ENCODE measurements around the gene DOCK4.

Gene DOCK4

GRCh38 chr7:111711426-111712065 is 494.7 kb downstream of the DOCK4 start:
- POLR2A ChIA-PET: no interaction called here
- CTCF ChIA-PET: interaction anchor here (1.1 to 1.3 kb wide), 3 partner anchors 8 to 45 kb away, joined by 3 to 4 read pairs (median 3); no protein-coding TSS in a partner anchor
- DNase-seq (ENCODE audit: extremely low spot score): no peak
- TF ChIP-seq, protein P1, sequence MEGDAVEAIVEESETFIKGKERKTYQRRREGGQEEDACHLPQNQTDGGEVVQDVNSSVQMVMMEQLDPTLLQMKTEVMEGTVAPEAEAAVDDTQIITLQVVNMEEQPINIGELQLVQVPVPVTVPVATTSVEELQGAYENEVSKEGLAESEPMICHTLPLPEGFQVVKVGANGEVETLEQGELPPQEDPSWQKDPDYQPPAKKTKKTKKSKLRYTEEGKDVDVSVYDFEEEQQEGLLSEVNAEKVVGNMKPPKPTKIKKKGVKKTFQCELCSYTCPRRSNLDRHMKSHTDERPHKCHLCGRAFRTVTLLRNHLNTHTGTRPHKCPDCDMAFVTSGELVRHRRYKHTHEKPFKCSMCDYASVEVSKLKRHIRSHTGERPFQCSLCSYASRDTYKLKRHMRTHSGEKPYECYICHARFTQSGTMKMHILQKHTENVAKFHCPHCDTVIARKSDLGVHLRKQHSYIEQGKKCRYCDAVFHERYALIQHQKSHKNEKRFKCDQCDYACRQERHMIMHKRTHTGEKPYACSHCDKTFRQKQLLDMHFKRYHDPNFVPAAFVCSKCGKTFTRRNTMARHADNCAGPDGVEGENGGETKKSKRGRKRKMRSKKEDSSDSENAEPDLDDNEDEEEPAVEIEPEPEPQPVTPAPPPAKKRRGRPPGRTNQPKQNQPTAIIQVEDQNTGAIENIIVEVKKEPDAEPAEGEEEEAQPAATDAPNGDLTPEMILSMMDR (IDR thresholded peaks at IDR 0.05; ENCODE audit: control extremely low read depth, extremely low read depth, low read depth, missing control alignments): no peak

DNA sequence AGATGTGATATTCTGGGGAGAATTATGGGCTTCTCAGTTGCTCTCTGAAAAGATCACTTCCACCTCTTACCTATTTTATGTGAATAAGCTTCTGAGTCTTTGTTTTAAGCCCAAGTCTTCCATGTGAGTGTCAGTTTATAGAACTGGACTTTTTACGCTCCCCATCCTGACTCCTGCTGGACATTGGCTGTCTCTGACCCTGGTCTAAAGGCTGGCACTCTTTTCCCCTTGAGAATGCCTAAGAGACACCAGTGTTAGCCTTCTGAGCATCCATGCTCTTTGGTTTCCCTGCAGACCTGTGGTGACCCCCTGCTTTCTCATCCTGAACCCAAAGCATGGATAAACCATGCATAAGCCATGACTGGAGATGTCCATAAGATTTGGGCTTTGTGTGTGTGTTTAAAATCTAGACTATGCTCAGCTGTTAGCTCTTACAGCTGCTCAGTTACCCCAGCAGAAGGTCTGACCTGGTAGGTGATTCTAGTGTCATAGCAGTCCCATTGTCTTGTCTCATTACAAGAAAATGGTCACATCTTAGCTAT is 495.3 kb downstream of the DOCK4 start:
- POLR2A ChIA-PET: no interaction called here
- CTCF ChIA-PET: interaction anchor here (1.1 to 1.3 kb wide), 2 partner anchors 20 to 44 kb away, joined by 3 read pairs; no protein-coding TSS in a partner anchor
- no peak for DNase-seq (ENCODE audit: extremely low spot score)
- TF ChIP-seq, protein P1 (IDR thresholded peaks at IDR 0.05; ENCODE audit: control extremely low read depth, extremely low read depth, low read depth, missing control alignments): no peak

DNA sequence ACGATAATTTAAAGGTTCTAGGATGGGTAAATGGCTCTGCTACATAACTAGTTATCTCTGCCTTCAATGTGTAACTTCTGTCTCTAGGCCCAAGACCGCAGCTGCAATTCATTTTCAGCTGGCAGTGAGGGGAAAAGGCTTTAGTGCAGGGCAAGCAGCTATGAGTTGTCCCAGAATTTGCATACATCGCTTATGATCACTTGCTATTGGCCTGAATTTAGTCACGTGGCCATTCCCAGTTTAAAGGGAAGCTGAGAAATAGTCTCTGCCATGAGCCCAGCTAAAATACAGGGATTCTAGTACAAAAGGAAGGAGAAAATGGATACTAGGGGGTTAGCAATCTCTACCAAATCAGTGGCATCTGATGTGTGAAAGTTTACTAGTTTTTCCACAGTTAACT is 498.1 kb downstream of the DOCK4 start:
- ChIA-PET CTCF (interaction anchor here (1.4 kb wide), 1 partner anchor 23 kb away, joined by 3 read pairs; no protein-coding TSS in a partner anchor), POLR2A (no interaction called here)
- no peak for DNase-seq (ENCODE audit: extremely low spot score)
- TF ChIP-seq, protein P1 (IDR thresholded peaks at IDR 0.05; ENCODE audit: control extremely low read depth, extremely low read depth, low read depth, missing control alignments): no peak

- TF ChIP-seq, protein P1 (IDR thresholded peaks at IDR 0.05; ENCODE audit: control extremely low read depth, extremely low read depth, low read depth, missing control alignments): no peak
- ChIA-PET CTCF (interaction anchor here (0.9 kb wide), 1 partner anchor 10 kb away, joined by 3 read pairs; no protein-coding TSS in a partner anchor), POLR2A (no interaction called here)
- no peak for DNase-seq (ENCODE audit: extremely low spot score)
Observed at GRCh38 chr7:111705807-111706206, 500.4 kb downstream of the DOCK4 start.

- TF ChIP-seq, protein P1 (IDR thresholded peaks at IDR 0.05; ENCODE audit: control extremely low read depth, extremely low read depth, low read depth, missing control alignments): no peak
- ChIA-PET CTCF (interaction anchor here (1.4 kb wide), 1 partner anchor 26 kb away, joined by 3 read pairs; no protein-coding TSS in a partner anchor), POLR2A (no interaction called here)
- DNase-seq (ENCODE audit: extremely low spot score): no peak
Observed at GRCh38 chr7:111697771-111698170, 508.4 kb downstream of the DOCK4 start.

DNA sequence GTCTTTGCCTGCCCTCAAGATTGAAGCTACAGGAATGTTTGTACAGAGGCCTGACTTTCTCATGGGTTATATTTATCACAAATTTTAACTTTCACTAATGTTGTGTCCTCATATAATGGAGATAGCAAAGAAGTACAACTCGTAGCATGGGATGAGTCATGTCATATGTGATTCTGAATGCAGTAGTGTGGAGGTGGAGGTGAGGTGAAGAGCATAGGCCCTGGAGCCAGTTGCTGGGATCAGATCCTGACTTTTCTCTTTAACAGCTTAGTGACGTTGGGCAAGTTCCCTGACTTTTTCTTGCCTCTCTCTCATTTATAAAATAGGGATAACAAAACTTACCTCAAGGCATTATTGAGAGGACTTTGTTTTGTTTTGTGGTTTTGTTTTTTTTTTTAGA is 511.8 kb downstream of the DOCK4 start:
- CTCF ChIA-PET: interaction anchor here (1.4 kb wide), 1 partner anchor 8 kb away, joined by 3 read pairs; no protein-coding TSS in a partner anchor
- no peak for DNase-seq (ENCODE audit: extremely low spot score)
- TF ChIP-seq, protein P1 (IDR thresholded peaks at IDR 0.05; ENCODE audit: control extremely low read depth, extremely low read depth, low read depth, missing control alignments): no peak
- POLR2A ChIA-PET: no interaction called here

All from GM10248 (cell line).